Measurements from ENCODE around the gene SLC44A5. TPM values are rescaled to one million over a fixed set of nuclear protein-coding genes. Genes with fewer than 3 reads are reported as not detected.

Gene SLC44A5
- total and polyA plus RNA-seq, 2 donors (not counting 1 experiment from before 2014, with no cell fraction given): 2.8 to 4.2 TPM

DNA sequence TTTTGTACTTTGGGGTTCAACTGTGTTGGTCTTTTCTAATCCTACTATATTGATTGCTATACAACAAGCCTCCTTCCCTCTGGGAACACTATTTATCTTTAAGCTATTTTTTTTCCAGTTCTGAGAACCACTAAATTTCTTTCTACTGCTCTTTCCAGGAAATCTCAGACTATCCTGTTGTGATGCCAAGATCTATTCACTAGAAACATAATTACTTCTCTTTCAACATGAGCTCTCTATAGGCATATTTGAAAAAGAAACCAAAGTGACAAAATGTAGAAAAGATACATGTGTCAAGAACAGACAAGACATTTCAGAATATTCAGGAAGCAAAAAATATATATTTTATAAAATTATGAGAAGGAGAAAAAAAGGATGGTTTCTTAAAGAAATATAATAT is 82.9 kb downstream of the SLC44A5 start:
- ATAC-seq (ENCODE audit: low read depth): no peak
- intact Hi-C loops (cut with micrococcal nuclease): no loop called here

DNA sequence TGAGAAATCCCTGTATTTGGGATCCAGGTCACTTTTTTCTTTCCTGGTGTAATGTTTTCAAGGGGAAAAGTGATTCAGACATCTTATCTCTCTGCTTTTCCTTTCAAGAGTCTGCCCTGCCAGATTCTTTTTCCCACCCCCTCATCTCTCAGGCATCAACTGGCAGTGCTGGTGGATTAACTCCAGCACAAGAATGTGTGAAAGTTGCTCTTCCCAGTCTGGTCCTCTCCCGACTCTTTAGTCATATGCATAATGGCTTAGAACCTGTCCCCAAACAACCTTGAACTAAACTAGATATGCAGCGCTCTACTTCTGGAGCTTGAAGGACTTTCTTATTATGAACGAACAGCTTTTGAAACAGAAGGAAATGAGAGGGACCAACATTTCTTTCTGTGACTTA is 88.5 kb downstream of the SLC44A5 start:
- no peak overlapping the region for H3K27ac Mint-ChIP-seq
- no peak for ATAC-seq (ENCODE audit: low read depth)

More for the DNA sequence above, 82.9 kb downstream of the SLC44A5 start:
- Histone ChIP-seq H4K20me1 (ENCODE audit: control insufficient read depth, insufficient read depth, low read length, poor library complexity, severe bottlenecking) (no peaks in the 10 kb centered on the region), H3K79me2 (ENCODE audit: control insufficient read depth, insufficient read depth, low read length) (no peaks in the 10 kb centered on the region), H3K4me2 (replicated peaks; ENCODE audit: low read depth, low read length, poor library complexity, severe bottlenecking) (no peak overlapping the region), H3K36me3 (replicated peaks in 1 of 2; ENCODE audit: control extremely low read depth in 1 of 2, control insufficient read depth in 1 of 2, extremely low read depth in 1 of 2, insufficient read depth in 2 of 2, low read length in 1 of 2) (no peaks in the 10 kb centered on the region), H3K4me1 (ENCODE audit: control insufficient read depth in 2 of 2, insufficient read depth in 2 of 2, low read length in 2 of 2) (no peaks in the 10 kb centered on the region), H3K27ac (ENCODE audit: low read length in 2 of 2) (no peak overlapping the region), H3K27me3 (replicated peaks in 1 of 4; ENCODE audit: control extremely low read depth in 1 of 4, control insufficient read depth in 3 of 4, insufficient read depth in 4 of 4, low read length in 3 of 4) (no peaks in the 10 kb centered on the region), H3K9me3 (ENCODE audit: control extremely low read depth in 1 of 3, control insufficient read depth in 2 of 3, insufficient read depth in 1 of 3, low read length in 2 of 3) (no peaks in the 10 kb centered on the region), H2AFZ (ENCODE audit: insufficient read depth, low read depth, low read length, poor library complexity, severe bottlenecking) (no peak overlapping the region), H3K4me3 (ENCODE audit: control extremely low read depth in 1 of 5, extremely low read depth in 1 of 5, insufficient read depth in 1 of 5, low read depth in 2 of 5, low read length in 4 of 5) (no peak overlapping the region), H3K9ac (ENCODE audit: low read length) (no peak overlapping the region)
- POLR2A ChIA-PET: no interaction called here
- H3K4me1 Mint-ChIP-seq: no peaks in the 10 kb centered on the region
- no peak for DNase-seq
- CTCF ChIA-PET: no interaction called here
- TF ChIP-seq, protein P1, sequence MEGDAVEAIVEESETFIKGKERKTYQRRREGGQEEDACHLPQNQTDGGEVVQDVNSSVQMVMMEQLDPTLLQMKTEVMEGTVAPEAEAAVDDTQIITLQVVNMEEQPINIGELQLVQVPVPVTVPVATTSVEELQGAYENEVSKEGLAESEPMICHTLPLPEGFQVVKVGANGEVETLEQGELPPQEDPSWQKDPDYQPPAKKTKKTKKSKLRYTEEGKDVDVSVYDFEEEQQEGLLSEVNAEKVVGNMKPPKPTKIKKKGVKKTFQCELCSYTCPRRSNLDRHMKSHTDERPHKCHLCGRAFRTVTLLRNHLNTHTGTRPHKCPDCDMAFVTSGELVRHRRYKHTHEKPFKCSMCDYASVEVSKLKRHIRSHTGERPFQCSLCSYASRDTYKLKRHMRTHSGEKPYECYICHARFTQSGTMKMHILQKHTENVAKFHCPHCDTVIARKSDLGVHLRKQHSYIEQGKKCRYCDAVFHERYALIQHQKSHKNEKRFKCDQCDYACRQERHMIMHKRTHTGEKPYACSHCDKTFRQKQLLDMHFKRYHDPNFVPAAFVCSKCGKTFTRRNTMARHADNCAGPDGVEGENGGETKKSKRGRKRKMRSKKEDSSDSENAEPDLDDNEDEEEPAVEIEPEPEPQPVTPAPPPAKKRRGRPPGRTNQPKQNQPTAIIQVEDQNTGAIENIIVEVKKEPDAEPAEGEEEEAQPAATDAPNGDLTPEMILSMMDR (IDR thresholded peaks at IDR 0.05): no peak
- TF ChIP-seq EZH2 (IDR thresholded peaks at IDR 0.05; ENCODE audit: borderline replicate concordance, insufficient read depth, low read depth, low read length, poor library complexity, severe bottlenecking): no peak
- peaks cover 2% of the 10 kb centered on the region for H3K27me3 Mint-ChIP-seq
- no peak overlapping the region for H3K4me3 Mint-ChIP-seq
- H3K9me3 Mint-ChIP-seq (ENCODE audit: insufficient read depth): no peaks in the 10 kb centered on the region
- no peak overlapping the region for H3K27ac Mint-ChIP-seq

More for the DNA sequence above, 88.5 kb downstream of the SLC44A5 start:
- ChIA-PET CTCF (no interaction called here), POLR2A (no interaction called here)
- TF ChIP-seq, protein P1 (IDR thresholded peaks at IDR 0.05): no peak
- no peak for TF ChIP-seq EZH2 (IDR thresholded peaks at IDR 0.05; ENCODE audit: borderline replicate concordance, insufficient read depth, low read depth, low read length, poor library complexity, severe bottlenecking)
- no peaks in the 10 kb centered on the region for H3K9me3 Mint-ChIP-seq (ENCODE audit: insufficient read depth)
- Histone ChIP-seq H3K9me3 (ENCODE audit: control extremely low read depth in 1 of 3, control insufficient read depth in 2 of 3, insufficient read depth in 1 of 3, low read length in 2 of 3) (no peaks in the 10 kb centered on the region), H3K27ac (ENCODE audit: low read length in 2 of 2) (no peak overlapping the region), H3K4me2 (replicated peaks; ENCODE audit: low read depth, low read length, poor library complexity, severe bottlenecking) (no peak overlapping the region), H4K20me1 (ENCODE audit: control insufficient read depth, insufficient read depth, low read length, poor library complexity, severe bottlenecking) (no peaks in the 10 kb centered on the region), H3K4me1 (ENCODE audit: control insufficient read depth in 2 of 2, insufficient read depth in 2 of 2, low read length in 2 of 2) (no peaks in the 10 kb centered on the region), H3K36me3 (replicated peaks in 1 of 2; ENCODE audit: control extremely low read depth in 1 of 2, control insufficient read depth in 1 of 2, extremely low read depth in 1 of 2, insufficient read depth in 2 of 2, low read length in 1 of 2) (no peaks in the 10 kb centered on the region), H3K79me2 (ENCODE audit: control insufficient read depth, insufficient read depth, low read length) (no peaks in the 10 kb centered on the region), H3K9ac (ENCODE audit: low read length) (no peak overlapping the region), H3K27me3 (replicated peaks in 1 of 4; ENCODE audit: control extremely low read depth in 1 of 4, control insufficient read depth in 3 of 4, insufficient read depth in 4 of 4, low read length in 3 of 4) (no peaks in the 10 kb centered on the region), H3K4me3 (ENCODE audit: control extremely low read depth in 1 of 5, extremely low read depth in 1 of 5, insufficient read depth in 1 of 5, low read depth in 2 of 5, low read length in 4 of 5) (no peak overlapping the region), H2AFZ (ENCODE audit: insufficient read depth, low read depth, low read length, poor library complexity, severe bottlenecking) (no peak overlapping the region)
- peaks cover 11% of the 10 kb centered on the region for H3K27me3 Mint-ChIP-seq
- H3K4me1 Mint-ChIP-seq: no peaks in the 10 kb centered on the region
- no peak overlapping the region for H3K4me3 Mint-ChIP-seq
- intact Hi-C loops (cut with micrococcal nuclease): no loop called here
- no peak for DNase-seq
- WGBS (ENCODE audit: insufficient coverage): 93% methylated on average over 2 of the region's 3 CpGs
